KOPT-K1 (cell line): Measurements from ENCODE around the gene LAMB1.
"Not testable (repeated sequence)": the region's sequence is repeated elsewhere in the genome, so short reads cannot be mapped to it uniquely, and the experiment has no call there.

ENCODE experiments used
- H3K27ac ChIP-seq: fragments of 200-600 bp; sonication (generic); 2 replicates; pipeline ENCODE4 v1.5.1; 2016; ENCODE audit warnings: antibody characterized with exemption, mild to moderate bottlenecking, low read depth, low read length; ENCODE audit not compliant: poor library complexity, severe bottlenecking
- H3K36me3 ChIP-seq: fragments of 200-600 bp; sonication (generic); 2 replicates; pipeline ENCODE4 v1.5.1; 2017; ENCODE audit warnings: antibody characterized with exemption, mild to moderate bottlenecking, low read length, moderate library complexity; ENCODE audit not compliant: insufficient read depth
- H3K9me3 ChIP-seq: fragments of 200-600 bp; sonication (generic); 2 replicates; pipeline ENCODE4 v1.5.1; 2017; ENCODE audit warnings: antibody characterized with exemption, low read length, mild to moderate bottlenecking; ENCODE audit not compliant: insufficient read depth, poor library complexity, severe bottlenecking

LAMB1 gene

DNA sequence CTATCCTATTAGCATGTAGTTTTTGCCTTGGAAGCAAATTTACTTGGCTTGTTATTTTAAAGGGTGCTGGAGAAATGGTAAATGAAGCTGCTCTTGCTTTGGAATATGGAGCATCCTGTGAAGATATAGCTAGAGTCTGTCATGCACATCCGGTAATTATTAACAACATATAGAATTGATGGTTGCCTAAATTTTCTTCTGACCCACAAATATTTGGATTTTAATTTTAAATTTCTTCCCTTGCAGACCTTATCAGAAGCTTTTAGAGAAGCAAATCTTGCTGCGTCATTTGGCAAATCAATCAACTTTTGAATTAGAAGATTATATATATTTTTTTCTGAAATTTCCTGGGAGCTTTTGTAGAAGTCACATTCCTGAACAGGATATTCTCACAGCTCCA is 84.0 kb downstream of the LAMB1 start:
- H3K36me3 ChIP-seq = peaks cover 94% of the 10 kb centered on the region
- no peak overlapping the region for H3K27ac ChIP-seq
- no peaks in the 10 kb centered on the region for H3K9me3 ChIP-seq

DNA sequence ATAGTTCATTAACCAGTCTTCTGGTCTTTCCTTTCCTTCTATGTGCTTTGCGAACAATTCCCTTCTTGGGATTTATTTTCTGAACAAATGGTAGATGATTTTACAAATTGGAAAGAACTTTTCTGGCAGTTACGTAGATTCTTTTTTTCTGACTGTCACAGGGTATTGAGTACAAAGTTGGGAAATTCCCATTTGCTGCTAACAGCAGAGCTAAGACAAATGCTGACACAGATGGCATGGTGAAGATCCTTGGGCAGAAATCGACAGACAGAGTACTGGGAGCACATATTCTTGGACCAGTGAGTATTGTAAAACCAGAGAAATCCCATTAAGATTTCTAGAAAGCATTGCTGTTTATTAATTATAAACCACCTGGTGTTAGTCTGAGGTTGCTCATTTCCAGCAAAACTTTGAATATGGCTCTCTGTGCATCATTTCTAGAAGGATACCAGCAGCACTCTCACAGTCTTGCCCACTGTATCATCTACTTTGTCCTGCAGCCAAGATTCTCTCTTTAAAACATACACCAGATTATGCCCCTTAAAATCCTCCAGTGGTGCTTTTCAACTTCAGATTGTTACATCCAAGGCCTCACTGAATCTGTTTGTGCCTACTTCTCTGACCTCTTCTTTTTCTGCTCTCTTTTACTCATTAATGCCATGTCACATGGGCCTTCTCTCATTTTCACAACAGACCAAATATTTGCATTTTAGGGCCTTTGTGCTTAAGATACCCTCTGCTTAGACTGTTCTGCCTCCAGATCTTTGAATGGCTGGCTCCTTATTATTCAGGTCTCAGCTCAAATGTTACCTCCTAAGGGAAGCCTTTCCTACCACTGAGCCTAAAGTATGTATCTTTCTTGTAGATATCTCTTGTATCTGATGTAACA is 85.0 kb downstream of the LAMB1 start:
- no peak overlapping the region for H3K27ac ChIP-seq
- H3K9me3 ChIP-seq = no peaks in the 10 kb centered on the region
- H3K36me3 ChIP-seq = peaks cover 95% of the 10 kb centered on the region

DNA sequence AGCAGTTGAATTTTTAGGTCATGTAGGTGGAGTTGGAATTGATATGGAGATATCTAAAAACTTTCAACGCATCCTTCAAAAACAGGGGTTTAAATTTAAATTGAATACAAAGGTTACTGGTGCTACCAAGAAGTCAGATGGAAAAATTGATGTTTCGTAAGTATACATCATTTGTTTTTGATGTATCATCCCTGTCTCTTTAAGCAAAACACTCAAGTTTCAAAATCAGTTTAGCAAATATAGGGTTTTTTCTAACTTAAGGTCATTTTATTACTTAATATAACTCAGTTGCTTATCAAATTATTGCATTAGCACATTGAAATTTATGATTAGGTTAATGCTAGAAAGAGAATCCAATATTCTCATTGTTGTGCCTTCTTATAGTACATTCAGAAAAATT is 87.4 kb downstream of the LAMB1 start:
- H3K9me3 ChIP-seq = no peaks in the 10 kb centered on the region
- no peak overlapping the region for H3K27ac ChIP-seq
- H3K36me3 ChIP-seq = peaks cover 100% of the 10 kb centered on the region

DNA sequence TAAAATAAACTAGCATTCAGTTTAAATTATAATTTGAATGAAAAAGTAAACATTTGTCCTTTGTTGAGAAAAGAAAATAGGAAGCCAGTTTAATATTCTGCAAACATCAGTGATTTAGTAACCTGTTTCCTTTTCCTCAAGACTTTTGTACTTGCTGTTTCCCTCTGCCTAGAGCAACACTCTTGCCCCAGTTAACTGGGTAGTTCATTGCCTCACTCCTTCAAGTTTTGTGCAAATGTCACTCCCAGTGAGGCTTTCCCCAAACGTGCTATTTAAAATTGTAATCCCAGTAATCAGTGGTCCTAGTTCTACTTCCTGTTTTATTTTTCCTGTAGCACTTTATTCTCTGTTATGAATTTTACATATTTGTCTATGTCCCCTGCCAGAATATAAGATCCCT is 88.1 kb downstream of the LAMB1 start:
- H3K9me3 ChIP-seq = no peaks in the 10 kb centered on the region
- H3K27ac ChIP-seq = no peak overlapping the region
- peaks cover 100% of the 10 kb centered on the region for H3K36me3 ChIP-seq

DNA sequence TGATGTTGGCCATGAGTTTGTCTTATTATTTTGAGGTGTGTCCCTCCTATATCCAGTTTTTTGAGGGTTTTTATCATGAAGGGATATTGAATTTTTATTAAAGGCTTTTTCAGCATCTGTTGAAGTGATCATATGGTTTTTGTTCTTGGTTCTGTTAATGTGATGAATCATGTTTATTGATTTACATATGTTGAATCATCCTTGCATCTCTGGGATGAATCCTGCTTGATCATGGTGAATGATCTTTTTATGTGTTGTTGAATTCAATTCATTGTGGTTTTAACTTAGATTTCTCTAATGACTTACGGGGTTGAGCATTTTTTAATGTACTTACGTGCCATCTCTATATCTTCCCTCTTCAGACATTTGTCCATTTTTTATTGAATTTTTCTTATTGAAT is 89.1 kb downstream of the LAMB1 start:
- Histone ChIP-seq H3K27ac (no peak overlapping the region), H3K9me3 (no peaks in the 10 kb centered on the region), H3K36me3 (peaks cover 100% of the 10 kb centered on the region)

DNA sequence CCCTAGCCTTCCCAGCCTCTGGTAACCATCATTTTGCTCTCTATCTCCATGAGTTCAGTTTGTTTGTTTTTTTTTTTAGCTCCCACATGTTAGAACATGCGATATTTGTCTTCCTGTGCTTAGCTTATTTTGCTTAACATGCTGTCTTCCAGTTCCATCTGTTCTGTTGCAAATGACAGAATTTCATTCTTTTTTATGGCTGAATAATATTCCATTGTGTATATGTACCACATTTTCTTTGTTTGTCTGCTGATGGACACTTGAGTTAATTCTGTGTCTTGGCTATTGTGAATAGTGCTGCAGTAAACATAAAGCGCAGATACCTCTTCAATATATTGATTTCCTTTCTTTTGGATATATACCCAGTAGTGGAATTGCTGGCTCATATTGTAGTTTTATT is 91.0 kb downstream of the LAMB1 start:
- no peaks in the 10 kb centered on the region for H3K9me3 ChIP-seq
- peaks cover 100% of the 10 kb centered on the region for H3K36me3 ChIP-seq
- no peak overlapping the region for H3K27ac ChIP-seq

DNA sequence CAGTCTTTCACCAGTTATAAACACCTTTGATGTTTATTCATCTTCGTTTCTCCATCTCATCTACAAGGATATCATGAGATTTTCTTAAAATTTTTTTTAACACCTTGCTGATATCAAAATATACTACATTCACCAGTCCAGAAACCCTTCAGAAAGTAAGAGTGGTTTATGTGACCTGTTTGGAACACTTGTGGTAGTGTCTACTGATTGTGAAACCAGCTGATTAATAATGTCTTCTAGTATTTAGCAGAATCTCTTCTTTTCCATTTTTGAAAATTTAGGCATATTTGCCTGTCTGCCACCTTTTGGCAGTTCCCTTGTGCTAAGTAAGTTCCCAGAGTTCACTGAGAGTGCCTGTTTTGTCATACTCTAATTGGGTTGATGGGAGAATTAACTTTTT is 93.5 kb downstream of the LAMB1 start:
- H3K27ac ChIP-seq = no peak overlapping the region

DNA sequence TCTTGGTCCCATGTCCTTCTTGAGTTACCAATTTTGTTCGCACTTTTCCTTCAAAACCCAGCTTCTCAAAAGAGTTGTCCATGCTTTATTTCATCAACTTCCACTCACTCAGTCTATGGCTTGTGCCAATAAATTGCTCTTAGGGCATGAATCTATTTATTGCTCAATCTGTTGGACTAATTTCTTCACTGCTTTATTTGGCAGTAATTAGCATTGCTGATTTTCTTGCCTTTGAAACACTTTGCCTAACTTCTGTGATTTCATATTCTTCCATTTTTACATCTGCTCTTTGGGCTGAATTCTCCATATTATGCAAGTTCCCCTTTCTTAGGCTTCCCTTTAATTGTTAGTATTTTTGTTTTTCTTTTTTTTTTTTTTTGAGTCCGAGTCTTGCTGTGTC is 95.2 kb downstream of the LAMB1 start:
- H3K36me3 ChIP-seq = peaks cover 100% of the 10 kb centered on the region
- no peaks in the 10 kb centered on the region for H3K9me3 ChIP-seq
- H3K27ac ChIP-seq = no peak overlapping the region

More for the DNA sequence above, 93.5 kb downstream of the LAMB1 start:
- Histone ChIP-seq H3K36me3 (peaks cover 100% of the 10 kb centered on the region), H3K9me3 (no peaks in the 10 kb centered on the region)

DNA sequence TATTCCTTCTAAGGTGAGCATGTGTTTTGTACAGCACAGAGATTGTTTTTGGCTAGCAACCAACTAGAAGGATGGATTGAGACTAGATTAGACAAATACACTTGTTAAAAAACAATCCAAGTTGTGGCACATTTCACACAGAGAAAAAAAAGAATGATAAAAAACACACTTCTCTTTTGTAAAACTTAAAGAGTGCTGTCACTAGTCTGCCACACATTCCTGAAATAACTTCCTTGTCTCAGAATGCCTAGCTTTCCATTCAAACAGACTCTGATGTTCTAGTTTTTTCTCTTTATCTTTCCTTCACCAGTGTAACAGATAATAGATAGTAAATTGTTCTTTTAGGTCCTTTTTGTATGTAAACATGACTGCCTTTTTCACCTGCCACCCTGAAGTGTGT is 100.6 kb downstream of the LAMB1 start:
- no peak overlapping the region for H3K27ac ChIP-seq
- no peaks in the 10 kb centered on the region for H3K9me3 ChIP-seq
- peaks cover 89% of the 10 kb centered on the region for H3K36me3 ChIP-seq

DNA sequence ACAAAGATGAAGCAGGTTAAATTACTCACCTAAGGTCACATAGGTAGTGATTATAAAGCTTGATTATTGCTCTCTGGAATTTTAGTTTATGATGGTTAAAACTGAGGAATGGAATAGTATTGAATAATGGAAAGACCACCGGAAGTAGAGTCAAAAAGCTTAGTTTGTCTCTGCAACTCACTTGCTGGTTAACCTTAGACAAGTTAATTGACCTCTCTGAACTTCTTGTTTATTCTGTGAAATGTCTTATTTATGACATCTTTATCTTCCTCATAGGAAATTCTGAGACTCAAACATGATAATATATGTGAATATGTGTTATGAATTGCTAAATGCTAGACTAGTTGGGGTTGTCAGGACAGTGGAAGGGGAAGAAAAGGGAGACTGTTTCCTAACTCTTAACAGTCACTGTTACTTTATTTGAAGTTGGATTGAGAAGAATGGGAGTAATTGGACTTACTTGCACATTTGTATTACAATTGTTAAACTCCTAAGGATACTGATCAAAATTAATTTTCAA is 102.4 kb downstream of the LAMB1 start:
- Histone ChIP-seq H3K27ac (no peak overlapping the region), H3K9me3 (no peaks in the 10 kb centered on the region), H3K36me3 (peaks cover 89% of the 10 kb centered on the region)

DNA sequence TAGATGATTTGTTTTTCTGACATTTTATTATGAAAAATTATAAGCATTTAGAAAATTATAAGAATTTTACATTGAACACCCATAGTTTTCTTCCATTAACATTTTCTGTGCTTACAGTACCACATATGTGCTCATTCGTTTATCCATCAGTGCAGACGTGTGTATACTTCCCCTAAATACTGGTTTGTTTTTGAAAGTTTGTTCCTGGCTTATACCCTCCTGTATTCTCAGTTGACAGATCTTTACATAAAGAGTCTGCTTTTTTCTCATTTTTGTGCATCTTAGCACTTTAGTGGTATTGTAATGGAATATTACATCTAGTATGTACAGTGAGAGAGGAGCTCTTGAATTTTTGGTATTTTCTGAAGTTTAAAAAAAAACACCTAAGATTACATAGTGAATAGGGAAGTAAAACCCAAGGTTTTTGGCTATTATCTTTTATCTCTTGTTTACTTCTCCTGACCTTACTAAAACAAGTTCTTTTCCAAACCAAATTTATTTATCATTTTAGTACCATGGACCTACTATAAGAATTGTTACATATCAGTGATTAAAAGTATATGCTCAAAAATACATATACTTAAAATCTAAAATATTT is 103.9 kb downstream of the LAMB1 start:
- Histone ChIP-seq H3K9me3 (no peaks in the 10 kb centered on the region), H3K27ac (no peak overlapping the region), H3K36me3 (peaks cover 89% of the 10 kb centered on the region)

DNA sequence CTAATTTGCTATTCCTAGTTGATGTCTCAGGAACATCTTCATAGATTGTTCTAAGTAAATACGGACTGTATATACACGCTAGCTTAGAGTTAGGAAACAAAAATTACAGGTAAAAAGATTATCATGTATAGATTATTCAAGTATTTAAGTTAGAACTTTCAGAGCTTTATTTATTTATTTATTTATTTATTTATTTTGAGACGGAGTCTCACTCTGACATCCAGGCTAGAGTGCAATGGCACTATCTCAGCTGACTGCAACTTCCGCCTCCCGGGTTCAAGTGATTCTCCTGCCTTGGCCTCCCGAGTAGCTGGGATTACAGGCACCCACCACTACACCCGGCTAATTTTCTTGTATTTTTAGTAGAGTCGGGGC is 110.6 kb downstream of the LAMB1 start:
- H3K9me3 ChIP-seq = not testable (repeated sequence)
- Histone ChIP-seq H3K36me3 (peaks cover 46% of the 10 kb centered on the region), H3K27ac (peak overlapping the region; percentile 72)

DNA sequence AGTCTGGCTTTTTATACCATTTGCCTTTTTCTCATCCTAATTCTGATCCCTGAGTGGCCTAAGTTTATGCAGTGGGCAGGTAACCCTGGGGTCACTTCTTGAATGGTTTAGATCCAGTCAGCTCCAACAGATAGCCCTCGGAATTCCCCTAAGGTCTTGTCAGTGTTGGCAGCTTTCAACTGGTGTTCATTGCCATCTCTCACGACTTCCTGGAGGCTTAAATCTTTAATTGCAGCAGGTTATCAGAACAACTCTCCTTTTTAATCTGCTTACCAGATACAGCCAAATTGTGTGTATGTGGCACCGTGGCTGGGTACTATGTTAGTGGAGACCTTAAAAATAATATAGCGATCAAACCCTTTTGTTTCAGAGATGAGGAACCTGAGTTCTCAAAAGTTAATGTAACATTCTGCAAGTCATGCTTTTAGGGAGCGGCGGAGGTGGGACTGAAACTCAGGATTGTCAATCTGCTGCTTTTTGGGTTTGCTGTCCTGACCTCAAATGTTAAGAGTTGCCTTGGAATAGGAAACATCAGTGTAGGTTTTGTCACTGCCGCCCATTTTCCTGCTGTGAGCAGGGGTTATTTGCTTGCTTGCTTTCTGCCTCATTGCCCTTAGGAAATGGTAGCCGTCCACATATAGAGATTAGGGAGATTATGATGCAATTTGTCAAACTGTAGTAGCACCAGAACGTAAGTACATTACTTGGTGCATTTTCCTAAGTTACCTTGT is 111.2 kb downstream of the LAMB1 start:
- peaks cover 41% of the 10 kb centered on the region for H3K36me3 ChIP-seq
- no peaks in the 10 kb centered on the region for H3K9me3 ChIP-seq
- peak overlapping the region; percentile 72 for H3K27ac ChIP-seq

DNA sequence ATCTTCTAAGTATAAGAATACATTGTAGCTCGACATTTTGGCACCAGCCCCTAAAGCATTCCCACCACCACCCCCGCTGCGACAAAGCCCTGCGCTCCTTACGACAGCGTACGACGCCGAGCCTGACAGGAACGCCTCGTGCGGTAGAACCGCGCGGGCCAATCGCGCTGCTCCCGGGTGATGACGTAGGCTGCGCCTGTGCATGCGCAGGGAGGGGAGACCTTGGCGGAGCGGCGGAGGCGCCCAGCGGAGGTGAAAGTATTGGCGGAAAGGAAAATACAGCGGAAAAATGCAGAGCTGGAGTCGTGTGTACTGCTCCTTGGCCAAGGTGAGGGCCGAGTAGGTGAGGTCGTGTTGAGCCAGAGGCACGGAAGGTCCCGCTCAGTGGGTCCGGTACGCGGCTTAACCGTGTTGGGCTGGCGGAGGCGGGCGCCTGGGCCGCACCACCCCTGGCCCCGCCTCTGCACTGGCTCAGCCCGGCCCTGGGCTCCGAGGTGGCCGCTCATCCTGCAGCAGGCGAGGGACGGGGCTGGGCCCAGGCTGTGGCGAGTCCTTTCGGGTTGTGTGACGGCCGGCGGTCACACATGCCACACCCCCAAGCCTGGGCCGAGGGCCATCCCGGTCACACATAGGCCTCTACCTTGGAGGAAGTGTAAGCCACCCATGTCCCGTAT is 111.9 kb downstream of the LAMB1 start, which contains the start of gene DLD:
DLD (plus strand) TSS at position 222 of the 674 bp plus-strand sequence; CDS start at position 290, 68 bp downstream.
- Histone ChIP-seq H3K9me3 (no peaks in the 10 kb centered on the region), H3K27ac (peak within 1 kb of the TSS; percentile 72), H3K36me3 (peaks cover 34% of the 10 kb centered on the region)
